NCI-H128 (cell line): ENCODE measurements around the gene DNAH1.

Experiments
- DNase-seq: peaks from one replicate; lab custom pipeline; 2025; ENCODE audit not compliant: unreplicated experiment; lab: John Stamatoyannopoulos, UW

The DNAH1 gene

DNA sequence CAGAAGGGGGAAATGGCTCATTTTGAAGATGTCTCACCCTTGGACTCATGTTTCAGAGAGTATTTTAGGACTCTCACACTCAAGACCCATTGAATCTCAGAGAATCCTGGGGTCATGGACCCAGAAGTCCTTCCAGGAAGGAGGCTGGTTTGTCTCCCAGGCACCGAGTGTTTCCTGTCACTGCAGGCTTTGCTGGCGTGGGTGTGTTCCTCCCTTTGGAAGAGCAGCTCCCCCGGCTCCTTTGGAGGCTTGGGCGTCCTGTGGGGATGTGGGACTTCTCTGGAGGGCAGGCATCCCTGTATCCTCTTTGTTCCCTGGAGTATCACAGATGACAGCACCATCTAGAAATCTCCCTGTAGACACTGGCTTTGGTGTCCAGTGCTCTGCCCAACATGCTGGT, 40.0 kb downstream of the DNAH1 start:
- DNase-seq = no peak

DNA sequence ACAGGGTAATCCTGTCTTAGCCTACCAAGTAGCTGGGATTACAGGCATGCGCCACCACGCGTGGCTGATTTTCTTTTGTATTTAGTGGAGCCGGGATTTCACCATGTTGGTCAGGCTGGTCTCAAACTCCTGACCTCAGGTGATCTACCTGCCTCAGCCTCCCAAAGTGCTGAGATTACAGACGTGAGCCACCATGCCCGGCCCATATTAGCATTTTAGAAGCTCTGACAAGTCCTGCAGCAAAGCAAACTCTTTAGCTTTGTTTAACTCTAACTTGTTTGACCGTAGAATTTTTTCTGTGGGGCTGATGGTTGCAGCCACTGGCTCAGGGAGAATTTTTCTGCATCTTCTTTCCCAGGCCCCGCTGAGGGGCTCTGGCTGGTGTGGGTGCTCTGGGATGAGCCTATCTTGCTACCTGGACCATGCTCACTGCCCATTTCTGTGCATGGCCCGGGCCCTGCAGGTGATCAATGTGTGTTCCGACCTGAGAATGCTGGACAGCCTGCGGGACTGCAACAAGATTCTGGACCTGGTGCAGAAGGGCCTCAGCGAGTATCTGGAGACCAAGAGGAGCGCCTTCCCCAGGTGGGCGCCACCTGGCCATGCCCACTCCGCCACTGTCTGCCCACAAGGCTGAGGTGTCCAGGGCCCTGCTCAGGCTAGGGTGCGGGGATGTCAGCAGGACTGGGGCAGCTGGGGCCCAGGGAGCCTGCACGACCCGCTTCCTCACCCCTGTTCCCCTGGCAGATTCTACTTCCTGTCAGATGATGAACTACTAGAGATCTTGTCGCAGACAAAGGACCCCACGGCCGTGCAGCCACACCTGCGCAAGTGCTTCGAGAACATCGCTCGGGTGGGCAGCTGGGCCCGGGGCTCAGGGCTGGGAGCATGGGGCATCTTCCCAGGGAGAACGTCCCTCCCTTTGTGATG, 41.3 kb downstream of the DNAH1 start:
- DNase-seq = no peak

DNA sequence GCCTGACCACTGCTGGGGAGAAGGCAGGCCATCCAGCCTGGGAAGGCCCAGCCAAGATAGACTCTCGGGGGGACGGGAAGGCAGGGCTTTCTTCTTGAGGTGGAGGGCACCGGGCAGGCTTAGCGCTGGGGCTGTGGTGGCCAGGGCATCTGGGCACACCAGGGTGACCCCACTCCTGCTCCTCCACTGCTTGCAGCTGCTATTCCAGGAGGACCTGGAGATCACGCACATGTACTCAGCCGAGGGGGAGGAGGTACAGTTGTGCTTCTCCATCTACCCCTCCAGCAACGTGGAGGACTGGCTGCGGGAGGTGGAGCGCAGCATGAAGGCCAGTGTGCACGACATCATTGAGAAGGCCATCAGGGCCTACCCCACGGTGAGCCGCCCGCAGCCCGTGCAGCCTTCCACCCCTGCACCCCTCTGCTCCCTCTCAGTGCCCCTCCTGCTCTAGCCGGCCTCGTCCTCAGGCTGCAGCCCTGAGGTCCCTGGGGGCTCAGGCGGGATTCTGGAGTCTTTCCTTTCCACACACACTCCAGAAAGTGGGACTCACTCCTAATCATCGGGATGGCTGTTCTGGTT, 42.3 kb downstream of the DNAH1 start:
- DNase-seq = no peak

DNA sequence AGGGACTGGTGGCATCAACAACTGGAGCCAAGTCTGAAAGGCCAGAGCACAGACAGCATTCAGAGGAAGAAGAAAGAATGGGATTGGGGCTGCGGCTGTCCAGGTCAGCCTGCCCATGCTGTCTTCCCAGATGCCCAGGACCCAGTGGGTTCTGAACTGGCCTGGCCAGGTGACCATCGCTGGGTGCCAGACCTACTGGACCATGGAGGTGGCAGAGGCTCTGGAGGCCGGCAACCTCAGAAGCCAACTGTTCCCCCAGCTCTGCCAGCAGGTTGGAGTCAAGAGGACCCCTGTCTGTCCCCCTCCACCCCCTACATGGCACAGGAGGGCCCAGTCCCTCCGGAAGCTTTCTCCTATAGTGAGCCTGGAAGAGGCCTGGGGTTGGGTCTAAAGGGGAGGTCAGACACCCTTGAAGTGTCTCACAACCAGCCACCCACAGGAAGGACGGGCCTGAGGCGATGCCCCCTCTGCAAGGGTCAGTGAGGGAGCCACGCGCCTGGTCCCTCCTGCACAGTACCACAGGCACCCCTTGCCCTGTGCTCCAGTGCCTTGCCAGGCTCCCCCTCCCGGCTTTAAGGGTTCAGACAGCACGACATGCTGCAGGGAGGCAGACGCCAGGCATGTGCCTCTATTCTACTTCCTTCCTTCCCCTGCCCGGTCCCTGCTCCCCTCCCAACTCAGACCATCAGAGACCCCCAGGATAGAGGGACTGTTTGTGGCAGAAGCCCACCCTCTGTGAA, 43.2 kb downstream of the DNAH1 start:
- no peak for DNase-seq

DNA sequence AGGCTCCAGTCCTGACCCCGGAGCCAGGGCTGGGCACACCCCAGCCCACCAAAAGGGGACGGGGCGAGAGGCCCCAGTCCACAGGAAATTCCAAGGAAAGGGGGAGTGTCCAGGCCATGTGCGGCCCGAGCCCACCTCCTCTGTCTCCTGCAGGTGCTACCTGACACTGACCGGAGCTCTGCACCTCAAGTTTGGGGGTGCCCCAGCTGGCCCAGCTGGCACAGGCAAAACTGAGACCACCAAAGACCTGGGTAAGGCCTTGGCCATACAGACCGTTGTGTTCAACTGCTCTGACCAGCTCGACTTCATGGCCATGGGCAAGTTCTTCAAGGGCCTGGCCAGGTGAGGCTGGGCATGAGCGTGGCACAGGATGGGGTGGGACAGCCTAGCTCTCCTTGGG, 44.9 kb downstream of the DNAH1 start:
- no peak for DNase-seq

DNA sequence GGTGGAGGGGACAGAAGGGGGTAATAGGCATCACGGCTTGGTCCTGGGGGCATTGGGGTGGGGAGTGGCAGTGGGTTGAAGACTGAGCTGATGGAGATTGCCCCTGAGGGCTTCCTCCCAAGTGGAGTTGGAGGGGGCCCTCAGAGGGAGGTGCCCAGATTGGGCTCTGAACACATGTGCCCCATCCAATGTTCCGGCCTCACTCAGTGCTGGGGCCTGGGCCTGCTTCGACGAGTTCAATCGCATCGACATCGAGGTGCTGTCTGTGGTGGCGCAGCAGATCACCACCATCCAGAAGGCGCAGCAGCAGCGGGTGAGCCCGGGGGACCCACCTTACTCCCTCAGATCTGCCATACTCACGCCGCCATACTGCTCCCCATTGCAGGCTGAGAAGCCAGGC, 45.3 kb downstream of the DNAH1 start:
- no peak for DNase-seq

DNA sequence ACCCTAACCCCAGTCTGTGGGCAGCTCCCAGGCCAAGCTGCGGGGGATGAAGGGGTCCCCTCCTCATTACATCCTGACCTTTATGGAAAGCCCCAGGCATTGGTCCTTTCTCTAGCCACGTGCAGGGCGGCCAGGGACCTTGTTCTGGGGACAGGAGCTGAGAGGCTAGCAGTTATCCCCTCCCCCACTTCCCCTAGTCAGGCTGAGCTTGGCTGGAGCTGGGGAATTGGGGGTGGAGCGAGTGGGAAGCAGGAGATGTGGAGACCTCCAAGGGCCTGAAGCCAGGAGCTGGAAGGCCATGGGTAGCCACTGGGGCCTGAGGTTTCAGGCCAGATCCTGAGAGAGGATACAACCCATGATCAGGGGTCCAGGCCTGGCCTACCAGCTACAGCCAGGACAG, 45.8 kb downstream of the DNAH1 start:
- no peak for DNase-seq

DNA sequence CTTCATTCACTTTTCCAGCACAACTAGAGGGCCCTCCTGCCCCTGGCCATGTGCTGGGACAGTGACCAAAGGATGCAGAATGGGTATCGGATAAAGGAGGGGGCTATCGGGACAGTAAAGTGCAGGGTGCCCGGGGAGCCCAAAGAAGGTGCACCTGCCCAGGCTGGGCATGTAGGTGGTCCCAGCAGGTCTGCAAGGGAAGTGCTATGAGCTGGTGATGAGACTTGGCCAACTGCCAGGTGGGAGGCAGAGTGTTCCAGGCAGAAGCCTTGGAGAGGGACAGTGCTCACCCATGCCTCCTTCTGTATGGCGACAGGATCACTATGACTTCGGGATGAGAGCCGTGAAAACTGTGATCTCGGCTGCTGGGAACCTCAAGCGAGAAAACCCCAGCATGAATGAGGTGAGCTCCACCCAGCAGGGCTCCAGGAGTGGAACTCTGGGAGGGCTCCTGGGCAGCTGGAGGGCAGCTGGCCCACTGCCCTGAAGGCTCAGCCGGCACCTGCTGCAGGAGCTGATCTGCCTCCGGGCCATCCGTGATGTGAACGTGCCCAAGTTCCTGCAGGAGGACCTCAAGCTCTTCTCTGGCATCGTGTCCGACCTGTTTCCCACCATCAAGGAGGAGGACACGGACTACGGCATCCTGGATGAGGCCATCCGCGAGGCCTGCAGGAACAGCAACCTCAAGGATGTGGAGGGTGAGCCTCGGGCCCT, 48.4 kb downstream of the DNAH1 start:
- DNase-seq = no peak

DNA sequence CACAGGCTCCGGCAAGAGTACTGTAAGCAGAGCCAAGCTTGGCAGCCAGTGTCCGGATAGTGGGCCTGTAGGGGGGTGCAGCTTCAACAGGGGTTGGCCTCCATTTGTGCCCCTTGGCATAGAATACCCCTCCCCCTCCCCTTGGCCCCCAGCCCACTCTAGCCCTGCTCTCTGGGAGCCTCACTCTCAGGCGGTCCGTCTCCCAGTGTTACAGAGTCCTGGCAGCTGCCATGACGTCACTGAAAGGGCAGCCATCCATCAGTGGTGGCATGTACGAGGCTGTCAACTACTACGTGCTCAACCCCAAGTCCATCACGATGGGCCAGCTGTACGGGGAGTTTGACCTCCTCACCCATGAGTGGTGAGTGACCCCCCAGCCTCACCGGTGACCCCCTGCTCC, 50.4 kb downstream of the DNAH1 start:
- no peak for DNase-seq

DNA sequence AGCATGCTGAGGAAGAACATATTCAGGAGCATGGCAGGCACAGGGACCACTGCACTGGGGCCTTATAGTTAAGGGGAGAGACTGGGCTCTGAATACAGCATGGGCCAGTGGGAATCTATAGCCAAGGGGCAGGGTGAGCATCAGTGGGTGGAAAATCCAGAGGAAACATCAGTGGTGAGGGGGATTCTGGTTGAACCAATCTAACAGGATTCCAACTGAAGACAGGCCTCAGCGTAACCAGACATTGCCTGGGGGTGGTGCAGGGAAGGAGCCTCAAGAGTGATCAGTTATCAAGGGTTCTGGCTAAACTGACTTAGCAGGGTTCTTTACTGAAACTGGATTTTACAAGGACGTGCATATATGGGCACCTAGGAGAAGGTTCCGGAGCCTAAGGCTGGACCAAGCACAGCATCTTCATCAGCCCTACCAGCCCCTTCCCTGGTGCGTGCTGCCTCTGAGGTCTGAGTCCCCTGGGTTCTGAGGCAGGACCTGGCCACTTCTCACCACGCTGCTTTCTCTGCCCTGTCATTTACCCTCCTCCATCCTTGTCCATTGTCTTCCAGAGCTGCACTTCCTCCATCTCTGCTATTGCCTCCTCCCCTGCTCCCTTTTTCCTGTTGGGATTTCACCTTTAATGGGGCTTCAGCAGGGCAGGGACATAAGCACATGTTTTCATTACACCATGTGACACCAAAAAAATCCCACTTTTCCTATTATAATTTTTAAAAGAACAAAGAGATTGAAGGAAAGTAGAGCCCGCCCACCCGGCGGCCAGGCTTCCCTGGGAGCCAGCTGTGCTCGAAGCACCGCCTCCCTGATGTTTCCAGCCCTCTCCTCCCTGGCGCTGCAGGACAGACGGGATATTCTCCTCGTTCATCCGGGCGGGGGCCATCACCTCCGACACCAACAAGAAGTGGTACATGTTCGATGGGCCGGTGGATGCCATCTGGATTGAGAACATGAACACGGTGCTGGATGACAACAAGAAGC, 52.1 kb downstream of the DNAH1 start:
- no peak for DNase-seq

DNA sequence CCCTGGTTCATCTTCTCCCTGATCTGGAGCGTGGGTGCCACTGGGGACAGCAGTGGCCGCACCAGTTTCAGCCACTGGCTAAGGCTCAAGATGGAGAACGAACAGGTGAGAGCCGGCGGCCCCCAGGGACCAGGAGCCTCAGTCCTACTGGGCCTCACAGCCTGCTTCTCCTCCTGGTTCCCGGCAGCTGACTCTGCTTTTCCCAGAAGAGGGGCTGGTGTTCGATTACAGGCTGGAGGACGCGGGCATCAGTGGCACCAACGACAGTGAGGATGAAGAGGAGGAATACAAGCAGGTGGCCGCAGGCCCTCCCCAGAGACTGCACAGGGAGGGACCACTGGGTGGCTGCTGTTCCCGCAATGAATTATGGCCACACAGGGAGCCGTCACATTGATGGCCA, 54.4 kb downstream of the DNAH1 start:
- DNase-seq = no peak

DNA sequence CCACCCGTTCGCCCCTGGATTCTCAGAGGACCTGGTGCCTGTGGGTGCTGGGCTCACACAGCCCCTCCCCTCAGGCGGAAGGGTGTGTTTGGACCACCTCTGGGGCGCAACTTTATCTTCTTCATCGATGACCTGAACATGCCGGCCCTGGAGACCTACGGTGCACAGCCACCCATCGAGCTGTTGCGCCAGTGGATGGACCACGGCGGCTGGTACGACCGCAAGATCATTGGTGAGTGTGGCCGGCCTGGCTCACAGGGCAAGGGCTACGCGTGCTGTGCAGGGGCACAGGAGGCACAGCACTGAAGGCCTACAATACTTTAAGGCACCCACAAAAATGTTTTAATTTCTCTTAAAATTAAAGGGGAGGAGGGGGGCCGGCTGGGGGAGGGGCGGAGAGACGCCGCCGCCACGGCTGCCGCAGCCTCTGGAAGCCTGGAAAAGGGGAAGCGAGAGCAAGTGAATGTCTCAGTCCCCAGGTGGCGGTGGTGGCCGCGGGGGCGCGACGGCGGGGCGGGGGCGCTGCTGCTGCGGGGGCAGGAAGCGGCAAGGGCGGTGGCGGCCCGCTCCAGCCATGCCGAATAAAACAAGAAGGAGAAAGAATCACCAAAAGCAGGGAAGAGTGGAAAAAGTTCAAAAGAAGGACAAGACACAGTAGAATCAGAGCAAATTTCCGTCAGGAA, 56.8 kb downstream of the DNAH1 start:
- DNase-seq = no peak

DNA sequence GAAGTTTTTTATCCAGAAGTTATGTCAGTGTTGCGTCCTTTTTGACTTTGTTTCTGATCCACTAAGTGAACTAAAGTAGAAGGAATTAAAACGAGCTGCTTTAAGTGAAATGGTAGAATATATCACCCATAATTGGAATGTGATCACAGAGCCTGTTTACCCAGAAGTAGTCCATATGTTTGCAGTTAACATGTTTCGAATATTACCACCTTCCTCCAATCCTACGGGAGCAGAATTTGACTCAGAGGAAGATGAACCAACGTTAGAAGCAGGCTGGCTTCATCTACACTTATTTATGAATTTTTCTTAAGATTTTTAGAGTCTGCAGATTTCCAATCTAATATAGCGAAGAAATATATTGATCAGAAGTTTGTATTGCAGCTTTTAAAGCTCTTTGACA, 57.6 kb downstream of the DNAH1 start:
- DNase-seq = no peak

DNA sequence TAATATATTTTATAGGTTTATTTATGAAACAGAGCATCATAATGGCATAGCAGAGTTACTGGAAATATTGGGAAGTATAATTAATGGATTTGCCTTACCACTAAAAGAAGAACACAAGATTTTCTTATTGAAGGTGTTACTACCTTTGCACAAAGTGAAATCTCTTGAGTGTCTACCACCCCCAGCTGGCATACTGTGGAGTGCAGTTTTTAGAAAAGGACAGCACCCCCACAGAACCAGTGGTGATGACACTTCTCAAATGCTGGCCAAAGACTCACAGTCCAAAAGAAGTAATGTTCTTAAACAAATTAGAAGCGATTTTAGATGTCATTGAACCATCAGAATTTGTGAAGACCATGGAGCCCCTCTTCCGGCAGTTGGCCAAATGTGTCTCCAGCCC, 58.1 kb downstream of the DNAH1 start:
- DNase-seq = no peak

DNA sequence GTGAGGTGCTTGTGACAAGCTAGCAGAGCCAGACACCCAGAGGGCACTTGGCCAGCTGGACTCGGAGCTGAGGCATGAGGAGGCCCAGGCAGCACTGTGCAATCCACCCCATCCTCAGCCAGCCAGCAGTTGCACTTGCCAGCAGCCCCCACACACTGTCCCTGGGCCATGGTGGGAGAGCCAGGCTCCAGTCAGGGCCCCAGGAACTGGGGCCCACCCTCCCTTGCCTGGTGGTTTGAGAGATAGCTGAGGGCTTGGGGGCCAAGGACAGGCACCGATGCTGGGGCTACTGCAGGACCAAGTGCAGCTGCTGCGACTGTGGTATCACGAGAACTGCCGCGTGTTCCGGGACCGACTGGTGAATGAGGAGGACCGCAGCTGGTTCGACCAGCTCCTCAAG, 63.5 kb downstream of the DNAH1 start:
- no peak for DNase-seq

DNA sequence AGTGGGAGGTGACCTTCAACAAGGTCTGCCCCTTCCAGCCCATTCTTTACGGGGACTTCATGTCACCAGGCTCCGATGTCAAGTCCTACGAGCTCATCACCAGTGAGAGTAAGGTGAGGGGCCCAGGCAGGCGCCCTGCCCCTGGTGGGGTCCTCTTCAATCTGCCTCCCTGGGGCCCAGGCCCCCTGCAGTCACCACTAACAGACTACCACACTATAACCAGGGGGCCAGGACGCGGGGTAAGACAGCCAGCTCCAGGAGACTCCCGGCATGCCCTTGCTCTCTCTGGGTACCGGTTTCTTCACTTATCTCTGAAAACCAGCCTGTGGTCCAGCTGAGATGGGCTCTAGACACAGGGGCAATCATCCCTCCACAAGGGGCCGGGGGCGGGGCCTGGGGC, 63.9 kb downstream of the DNAH1 start:
- DNase-seq = no peak

DNA sequence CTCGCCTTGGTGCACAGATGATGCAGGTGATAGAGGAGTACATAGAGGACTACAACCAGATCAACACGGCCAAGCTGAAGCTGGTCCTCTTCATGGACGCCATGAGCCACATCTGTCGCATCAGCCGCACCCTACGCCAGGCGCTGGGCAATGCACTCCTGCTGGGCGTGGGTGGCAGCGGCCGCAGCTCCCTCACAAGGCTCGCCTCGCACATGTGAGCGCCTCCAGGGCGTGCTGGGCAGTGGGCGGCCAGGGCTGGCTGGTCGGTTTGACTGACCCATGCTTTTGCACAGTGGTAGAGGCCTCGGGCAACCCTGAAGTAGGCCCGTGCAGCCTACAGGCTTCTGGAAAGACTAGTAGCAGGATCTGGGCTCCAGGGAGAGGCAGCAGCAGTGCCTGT, 65.5 kb downstream of the DNAH1 start:
- no peak for DNase-seq

DNA sequence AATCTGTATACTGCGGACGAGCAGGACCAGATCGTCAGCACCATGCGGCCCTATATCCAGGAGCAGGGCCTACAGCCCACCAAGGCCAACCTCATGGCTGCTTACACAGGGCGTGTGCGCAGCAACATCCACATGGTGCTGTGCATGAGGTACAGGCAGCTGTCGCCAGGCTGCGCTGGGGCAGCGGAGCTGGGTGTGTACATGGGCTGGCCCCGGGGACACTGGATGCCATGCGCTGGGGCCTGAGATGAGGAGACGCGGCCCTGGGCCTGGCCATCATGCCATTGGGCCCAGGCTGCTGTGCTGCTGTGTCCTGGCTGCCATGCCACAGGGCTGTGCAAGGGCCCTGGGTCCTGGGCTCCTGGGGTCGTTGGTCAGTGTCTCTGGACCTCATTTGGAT, 67.3 kb downstream of the DNAH1 start:
- no peak for DNase-seq

DNA sequence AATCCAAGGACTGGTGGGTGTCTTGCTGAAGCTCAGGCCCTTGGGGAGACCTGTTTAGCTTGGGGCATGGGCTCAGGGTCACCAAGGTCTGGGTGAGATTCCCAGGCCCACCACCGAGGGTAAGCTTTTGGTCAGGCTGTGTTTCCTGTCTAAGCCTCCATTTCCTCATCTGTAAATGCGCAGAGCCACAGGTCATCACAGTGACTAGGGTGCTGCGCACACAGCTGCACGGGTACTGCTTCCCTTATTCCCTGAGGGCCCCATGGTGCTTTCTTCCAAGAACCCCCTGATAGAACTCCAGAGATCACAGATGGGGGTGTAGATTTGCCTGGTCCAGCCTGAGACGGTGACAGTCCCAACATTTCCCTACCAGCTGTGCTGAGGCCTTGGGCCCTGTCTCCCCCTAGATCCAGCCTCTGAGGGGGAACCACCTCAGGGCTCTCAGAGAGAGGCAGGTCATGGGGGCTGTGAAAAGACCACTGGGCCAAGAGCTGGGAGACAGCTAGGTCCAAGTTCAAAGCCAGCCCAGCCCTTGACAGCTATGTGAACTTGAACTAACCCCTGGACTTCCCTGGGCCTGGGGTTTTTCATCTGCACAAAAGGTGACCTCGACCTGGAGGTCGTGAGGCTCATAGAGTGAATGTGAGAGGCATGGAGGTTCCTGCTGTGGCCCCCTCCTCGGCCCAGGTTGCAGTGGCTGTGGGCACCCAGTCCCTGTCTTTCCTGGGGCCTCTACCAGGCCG, 68.1 kb downstream of the DNAH1 start:
- no peak for DNase-seq
